GM18873 (cell line): ENCODE measurements around the gene USP4.
"Not testable (repeated sequence)": the region's sequence is repeated elsewhere in the genome, so short reads cannot be mapped to it uniquely, and the experiment has no call there.

Source experiments
- ATAC-seq: cut with Tn5 transposase; IDR thresholded peaks from one replicate; pipeline ENCODE4 v1.9.1; 2021; ENCODE audit warnings: mild to moderate bottlenecking, moderate library complexity, moderate number of reproducible peaks; ENCODE audit not compliant: unreplicated experiment, low FRiP score

Gene USP4

DNA sequence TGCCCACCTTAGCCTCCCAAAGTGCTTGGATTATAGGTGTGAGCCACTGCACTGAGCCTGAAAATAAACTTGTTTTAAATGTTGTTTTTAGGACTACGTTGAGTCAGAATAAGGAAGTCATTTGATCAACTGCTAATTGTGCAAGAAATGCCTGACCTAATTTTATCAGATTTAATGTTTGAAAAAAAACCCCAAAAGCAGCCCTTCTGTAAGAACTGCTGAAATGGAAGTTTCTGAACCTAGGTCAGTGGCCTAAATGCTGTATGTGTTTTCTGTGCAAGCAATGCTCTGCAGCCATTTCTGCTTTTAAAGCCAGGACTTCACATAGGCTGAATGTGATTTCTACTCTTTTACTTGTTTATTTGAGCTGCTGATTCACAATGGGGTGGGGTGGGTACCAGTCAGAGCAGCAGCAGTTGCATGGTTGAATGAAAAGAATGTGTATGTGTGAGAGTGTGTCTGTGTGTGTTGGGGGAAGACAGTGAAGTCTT is 11.7 kb upstream of the USP4 start:
- no peak for ATAC-seq

DNA sequence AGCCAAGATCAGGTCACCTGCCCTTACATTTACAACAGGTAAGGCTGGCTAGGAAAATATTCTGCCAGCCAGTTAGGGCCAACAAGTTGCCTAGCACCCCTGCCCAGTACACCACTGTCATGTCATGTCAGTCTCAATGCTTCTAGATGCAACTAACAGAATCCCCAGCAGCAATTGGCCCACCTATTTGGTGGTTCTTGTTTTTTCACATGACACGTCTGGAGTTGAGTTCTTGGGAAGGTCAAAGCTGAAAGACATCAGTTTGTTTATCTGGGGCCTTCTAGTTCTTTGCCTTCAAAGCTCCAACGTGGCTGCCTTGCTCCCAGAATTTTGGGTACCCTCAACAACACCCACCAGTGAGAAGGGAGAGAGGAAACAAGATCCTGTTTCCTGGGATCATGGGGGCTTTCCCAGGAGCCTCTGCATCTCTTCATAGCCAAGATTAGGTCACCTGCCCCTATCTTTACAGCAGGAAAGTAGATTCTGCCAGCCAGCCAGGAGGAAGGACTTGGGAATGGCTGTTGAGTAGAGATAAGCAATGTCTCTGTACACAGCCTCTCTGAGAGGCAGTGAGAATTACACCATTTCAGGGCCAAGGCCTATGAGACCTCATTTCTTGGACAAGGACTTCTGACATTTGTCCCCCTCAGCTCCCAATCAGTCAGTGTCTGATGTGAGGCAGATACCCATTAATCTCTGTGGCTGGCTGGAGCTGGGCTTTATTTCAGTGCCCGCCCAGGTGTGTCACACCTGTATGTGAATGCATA is 9.7 kb upstream of the USP4 start:
- ATAC-seq = no peak

DNA sequence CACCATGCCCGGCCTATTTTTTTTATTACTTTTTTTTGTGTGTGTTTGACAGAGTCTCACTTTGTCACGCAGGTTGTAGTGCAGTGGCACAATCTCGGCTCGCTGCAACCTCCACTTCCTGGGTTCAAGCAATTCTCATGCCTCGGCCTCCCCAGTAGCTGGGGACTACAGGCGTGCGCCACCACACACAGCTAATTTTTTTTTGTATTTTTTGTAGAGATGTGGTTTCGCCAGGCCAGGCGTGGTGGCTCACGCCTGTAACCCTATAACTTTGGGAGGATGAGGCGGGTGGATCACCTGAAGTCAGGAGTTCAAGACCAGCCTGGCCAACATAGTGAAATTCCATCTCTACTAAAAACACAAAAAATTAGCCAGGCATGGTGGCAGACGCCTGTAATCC is 8.5 kb upstream of the USP4 start:
- not testable (repeated sequence) for ATAC-seq

DNA sequence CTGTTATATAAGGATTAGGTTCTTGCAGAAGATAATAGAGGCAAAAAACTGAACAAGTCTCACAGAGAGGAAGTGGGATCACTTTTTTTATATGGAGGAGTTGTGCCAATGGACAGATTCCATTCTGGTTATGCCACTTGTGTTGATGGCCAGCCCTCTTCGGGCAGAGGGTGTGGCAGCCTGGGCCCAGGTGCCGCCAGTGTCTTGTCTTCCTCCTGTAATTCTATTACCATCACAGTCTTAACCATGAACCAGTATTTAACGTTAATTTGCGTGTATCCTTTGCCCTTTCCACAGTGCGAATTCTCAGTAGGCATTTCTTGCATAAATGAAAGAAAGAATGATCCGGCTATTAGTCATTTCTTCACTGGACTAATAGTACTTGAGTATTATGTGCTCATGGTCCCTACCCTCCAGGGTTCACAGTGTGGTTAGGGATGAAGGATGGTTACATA is 7.0 kb upstream of the USP4 start:
- no peak for ATAC-seq

DNA sequence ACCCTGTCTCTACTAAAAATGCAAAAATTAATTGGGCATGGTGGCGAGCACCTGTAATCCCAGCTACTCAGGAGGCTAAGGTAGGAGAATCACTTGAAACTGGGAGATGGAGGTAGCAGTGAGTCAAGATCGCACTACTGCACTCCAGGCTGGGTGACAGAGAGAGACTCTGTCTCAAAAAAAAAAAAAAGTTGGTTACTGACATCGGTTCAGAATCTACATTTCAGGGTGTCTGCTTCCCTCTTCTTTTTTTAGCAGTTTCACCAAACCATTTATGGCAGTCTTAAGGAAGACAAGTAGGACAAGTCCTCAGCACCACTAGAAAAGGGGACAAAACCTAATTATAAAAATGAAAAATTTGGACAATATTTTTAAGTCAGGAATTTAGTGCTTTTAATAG is 3.3 kb upstream of the USP4 start:
- no peak for ATAC-seq

DNA sequence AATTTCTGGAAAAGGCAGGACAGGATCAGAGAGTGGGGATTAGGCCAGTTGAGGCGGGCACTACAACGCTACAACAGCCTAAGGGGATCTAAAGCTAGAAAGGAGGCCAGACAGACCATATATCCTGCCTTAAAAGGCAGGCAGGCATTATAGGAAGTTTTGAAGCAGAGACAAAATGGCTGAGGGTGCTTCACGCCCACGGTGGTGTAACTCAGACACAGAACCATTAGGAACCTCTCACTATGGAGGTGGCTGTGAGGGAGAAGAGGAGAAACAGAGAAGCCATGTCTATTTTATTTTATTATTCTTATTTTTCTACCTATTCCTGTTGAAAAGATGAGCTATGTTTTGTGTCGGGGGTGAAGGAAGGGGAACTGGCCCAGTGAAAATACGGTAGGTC is 2.1 kb upstream of the USP4 start:
- no peak for ATAC-seq

DNA sequence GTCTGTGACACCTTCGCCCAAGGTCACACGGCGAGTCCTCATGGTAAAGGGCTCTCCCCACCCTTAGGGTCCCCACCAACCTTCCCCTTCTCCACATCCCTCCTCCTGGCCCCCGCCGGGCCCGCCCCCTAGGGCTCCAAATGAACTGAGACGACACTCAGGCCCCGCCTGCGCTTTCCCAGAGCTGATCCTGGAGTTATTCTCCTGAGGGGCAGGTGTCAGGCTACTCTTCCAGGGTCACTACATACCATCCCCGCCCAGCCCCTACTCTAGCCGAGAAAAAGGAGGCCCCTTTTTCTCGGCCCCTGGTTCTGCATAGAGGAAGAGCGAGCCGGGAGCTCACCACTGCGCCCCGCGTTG is 292 bp downstream of the USP4 start:
- peak; percentile 3 for ATAC-seq

DNA sequence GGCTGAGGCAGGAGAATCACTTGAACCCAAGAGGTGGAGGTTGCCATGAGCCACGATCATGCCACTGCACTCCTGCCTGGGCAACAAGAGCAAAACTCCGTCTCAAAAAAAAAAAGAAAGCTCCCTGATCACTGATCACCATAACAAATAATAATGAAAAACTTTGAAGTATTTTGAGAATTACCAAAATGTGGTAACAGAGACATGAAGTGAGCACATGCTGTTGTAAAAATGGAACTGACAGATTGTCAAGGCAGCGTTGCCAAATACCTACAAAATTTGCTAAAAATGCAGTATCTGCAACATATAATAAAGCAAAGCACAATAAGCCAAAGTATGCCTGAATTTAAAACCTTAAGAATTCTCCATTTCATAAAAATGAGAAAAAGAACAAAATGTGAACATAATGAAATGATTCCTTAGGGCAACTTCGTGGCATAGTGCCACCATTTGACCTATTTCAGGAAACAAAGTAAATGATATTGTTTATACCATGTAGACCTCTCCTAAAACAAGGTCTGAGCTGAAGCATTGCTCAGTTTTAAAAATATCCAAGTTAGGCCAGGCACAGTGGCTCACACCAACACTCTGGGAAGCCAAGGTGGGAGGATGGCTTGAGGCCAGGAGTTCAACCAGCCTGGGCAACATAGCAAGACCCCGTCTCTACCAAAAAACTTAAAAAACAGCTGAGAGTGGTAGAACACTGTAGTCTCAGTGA is 5.8 kb downstream of the USP4 start:
- no peak for ATAC-seq

DNA sequence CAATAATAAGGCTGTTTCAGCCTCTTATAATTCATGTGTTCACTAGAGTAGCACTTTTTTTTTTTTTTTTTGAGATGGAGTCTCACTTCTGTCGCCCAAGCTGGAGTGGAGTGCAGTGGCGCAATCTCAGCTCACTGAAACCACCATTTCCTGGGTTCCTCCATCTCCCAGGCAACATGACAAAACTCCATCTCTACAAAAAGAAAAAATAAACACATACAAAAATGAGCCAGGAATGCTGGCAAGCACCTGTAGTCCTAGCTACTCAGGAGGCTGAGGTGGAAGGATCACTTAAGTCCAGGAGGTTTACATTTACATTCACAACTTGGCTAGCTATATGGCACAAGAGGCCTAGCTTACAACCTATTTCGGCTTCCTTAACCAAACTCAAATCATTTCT is 6.8 kb downstream of the USP4 start:
- ATAC-seq = no peak

DNA sequence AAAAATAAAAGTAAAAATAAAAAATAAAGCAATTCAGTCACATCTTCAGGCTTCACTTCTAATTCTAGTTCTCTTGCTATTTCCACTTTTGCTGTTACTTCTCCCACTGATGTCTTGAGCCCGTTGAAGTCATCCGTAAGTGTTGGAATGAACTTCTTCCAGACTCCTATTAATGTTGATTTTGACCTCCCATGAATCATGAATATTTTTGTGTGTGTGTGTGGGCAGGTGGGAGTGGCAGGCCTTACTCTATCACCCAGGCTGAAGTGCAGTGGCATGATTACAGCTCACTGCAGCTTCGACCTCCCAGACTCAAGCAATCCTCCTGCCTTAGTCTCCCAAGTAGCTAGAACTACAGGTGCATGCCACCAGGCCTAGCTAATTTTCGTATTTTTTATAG is 10.7 kb downstream of the USP4 start:
- ATAC-seq = no peak

DNA sequence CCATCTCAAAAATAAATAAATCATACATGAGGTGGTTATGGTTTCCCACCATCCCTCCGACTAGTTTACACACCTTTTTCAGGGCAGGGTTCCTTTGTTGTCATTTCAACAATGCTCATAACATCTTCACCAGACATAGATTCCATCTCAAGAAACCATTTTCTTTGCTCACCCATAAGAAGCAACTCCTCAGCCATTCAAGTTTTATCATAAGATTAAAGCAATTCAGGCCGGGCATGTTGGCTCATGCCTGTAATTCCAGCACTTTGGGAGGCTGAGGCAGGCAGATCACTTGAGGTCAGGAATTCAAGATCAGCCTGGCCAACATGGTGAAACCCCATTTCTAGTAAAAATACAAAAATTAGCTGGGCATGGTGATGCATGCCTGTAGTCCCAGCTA is 11.5 kb downstream of the USP4 start:
- ATAC-seq = not testable (repeated sequence)

DNA sequence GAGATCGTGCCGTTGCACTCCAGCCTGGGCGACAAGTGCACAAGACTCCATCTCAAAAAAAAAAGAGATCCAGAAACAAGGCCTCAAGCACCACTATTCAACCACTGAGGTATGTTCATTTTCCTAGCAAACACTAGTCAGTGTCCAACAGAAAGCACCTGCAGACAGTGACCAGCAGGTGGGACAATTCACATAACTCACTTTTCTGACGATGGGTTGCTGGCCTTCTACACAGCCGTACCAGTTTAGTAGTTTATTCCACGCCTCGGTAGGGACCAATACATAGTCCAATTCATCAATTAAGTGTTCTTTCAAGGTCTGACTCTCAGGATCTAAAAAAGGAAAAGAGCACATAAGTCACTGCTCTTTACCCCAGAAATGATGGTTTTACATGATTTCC is 12.4 kb downstream of the USP4 start:
- no peak for ATAC-seq

DNA sequence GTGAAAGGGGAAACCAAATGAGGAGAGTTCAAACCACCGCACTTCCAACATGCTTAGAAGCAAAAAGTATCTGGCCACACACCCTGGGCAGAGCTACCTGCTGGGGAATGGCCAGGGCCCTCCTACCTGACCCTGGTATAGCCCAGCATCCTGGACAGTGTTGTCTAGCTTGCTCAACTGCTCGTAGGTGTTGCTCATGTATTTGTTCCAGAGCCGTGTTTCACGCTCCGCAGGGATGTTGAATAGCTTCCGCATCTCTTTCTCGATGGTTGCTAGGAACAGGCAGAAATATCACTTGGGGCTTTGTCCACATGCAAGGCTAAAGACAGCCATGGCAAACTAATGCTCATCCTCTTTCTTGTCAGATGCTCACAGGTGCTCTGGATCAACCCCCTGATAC is 15.1 kb downstream of the USP4 start:
- no peak for ATAC-seq

DNA sequence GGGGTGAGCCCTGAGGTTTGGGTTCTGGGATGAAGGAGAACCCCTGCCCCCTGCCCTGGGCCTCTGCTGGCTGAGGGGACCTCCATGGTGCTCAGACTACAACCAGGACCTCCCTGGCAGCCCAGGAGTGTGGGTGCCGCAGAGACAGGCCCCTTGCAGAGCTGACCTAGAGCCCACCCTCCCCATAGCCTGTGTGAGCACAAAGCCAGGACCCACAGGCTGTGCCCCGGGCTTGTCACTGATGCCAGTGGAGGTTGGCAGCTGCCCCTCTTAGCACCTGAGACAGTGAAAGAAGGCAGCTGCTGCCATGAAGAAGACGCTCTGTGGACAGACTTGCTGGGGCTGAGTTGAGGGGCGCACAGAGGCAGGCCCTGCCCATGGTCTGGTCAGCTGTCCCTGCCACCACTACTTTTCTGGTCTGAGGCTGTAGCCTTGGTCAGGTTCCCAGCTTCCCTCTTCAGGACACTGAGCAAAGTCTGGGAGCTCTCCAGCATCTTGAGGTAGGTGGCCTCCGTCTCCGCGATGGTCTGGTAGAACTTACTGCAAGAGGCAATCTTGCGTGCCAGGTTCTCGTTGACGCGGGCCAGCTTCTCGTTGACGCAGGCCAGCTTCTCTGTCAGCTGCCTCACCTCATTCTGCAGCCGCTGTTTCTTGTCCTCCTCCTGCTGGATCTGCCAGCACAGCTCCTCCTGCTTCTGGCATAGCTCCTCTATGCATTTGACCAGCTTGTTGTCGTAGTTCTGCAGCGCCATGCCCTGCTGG is 23.0 kb downstream of the USP4 start:
- no peak for ATAC-seq

DNA sequence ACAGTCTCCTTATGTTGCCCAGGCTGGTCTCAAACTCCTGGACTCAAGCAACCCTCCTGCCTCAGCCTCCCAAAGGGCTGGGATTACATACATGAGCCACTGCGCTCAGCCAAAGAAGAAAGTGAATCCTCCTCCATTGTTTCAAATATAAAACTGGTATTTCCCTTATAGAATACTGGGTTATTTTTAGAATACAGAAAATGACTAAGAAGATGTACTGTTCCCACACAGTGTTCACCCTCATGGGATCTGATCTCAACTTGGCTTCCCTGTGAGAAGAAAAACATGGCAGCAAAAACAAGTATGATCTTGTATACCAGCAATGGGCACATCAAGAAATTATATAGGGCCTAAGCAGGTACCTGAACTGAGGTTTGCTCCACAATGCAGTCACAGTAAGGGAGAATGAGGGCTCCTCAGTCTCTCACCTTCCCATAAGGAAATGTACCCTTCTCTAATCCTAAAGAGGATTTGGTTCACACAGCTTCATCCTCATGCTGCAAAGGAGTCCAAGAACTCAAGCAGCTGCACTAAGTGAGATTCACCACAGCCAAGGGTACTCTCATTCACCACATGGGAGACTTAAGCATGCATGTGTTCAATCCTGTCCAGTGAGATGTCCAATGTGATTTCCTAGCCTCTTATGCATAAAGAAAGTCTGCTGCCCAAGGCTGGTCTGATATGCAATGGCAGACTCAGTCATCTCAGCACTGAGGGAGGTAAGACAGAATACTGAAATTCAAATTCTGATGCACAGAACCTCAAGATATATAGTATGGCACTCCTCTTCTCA is 25.8 kb downstream of the USP4 start:
- no peak for ATAC-seq

DNA sequence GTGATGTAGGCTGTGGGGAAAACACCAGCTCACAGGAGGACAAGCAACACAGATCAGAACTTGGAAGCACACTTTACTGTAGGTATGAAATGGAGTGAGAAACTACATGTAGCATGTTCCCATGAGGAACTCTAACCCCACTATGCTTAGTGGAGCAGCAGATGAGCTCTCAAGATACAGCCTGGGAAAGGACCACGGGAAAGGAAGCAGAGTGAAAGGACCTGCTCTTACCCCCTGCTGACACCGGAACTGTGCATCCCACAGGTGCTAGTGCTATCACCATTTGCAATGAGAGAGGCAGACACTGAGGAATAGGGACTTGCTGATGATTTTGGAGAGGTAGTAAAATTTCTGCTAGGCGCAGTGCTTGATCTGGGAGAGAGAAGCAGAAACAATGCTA is 28.6 kb downstream of the USP4 start:
- ATAC-seq = no peak

DNA sequence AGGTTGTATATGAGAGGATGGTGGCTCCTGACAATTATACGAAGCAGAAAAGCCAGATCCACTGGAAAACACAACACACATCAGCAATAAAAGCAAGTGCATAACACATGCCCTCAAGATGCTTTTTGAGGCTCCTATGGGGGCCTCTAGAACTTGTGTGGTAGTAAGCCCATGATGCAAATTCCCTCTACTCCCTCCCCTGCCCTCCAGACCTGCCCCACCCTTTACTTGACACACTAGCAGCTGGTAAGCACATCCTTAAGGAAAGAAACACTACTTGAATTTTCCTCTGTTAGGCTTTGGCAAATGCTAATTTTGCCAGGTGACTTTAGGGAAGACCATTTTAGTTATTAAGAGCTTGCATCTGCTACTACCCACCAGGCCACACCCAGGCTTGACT is 29.2 kb downstream of the USP4 start:
- no peak for ATAC-seq

DNA sequence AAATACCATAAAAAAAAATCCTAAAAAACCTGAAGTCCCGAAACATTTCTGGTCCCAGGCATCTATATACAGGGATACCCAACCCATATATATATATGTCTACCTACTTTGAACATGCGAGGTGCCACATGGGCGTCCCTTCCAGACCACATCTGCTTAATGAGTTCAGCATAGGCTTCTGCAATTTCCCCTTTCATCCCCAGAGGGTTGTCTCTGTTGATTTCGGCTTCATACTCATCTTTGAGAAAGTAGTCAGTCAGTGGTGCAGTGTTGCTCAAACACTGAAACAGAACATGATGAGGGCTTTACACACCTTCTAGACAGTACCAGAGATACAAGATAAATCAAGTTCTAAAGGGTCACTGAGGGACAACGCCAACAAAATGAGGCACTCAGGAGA is 34.2 kb downstream of the USP4 start:
- ATAC-seq = no peak

DNA sequence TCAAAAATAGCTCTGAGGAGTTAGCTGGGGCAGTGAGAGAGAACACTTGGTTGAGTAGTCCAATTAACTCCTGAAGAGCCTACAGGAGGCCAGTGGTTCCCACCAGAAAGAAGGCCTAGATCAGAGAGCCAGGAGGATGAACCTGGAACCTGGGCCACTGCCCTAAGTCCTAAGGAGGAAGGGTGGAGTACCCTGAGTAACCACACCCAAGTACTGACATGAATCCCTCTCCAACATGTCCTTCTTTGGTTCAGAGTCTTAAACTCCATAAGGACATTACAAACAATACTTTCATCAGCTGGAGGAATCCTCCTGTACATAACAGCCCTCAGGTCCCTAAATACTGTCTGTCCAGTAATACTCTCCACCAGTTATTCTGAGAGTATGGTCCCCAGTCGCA is 37.2 kb downstream of the USP4 start:
- ATAC-seq = no peak

DNA sequence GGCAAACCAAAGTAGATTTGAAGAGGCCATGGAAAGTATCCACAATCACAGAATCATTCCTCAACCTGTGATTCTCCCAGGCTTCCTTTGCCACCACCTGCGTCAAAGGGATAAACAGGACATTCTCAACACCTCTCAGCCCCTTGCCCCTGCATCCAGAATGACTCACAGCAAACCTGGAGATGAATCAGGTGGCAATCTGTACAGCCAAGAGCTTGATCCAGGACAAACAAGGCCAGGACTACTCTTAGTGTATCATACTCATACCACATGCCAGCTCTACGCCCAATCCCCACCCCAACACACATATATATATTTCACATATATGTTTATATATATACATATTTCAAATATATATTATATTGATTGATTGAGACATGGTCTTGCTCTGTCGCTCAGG is 39.3 kb downstream of the USP4 start:
- no peak for ATAC-seq

DNA sequence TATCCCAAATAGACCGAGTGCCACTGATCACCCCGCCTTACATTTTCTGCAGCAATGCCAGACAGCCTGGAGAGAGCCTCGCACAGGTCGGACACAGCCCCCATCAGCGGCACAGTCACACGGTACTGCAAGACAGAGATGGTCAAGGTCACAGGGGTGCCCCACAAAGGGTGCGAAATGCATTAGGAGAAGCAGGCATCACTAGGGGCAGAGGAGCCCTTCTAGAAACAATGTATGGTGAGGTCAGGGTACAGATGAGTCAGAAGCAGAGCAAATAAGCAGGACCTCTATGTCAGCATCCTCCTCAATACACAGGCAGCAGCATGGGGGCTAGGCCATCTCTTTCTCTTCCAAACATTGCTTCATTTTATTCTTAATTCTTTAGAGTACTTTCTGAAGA is 41.3 kb downstream of the USP4 start:
- no peak for ATAC-seq
